Mesendoderm (in vitro differentiated cells): ENCODE measurements around the gene CRYBB1.
A peak's percentile ranks its signal among the peaks of the same experiment; 100 is the strongest.

Source experiments
- DNase-seq: peaks from one replicate; pipeline ENCODE4 v3.0.0; 2013
- H2AK5ac ChIP-seq: 2 replicates; pipeline ENCODE4 v1.6.1; 2013; ENCODE audit warnings: low read length, inconsistent platforms
- H2BK120ac ChIP-seq: 2 replicates; pipeline ENCODE4 v1.6.1; 2013; ENCODE audit warnings: low read depth, mild to moderate bottlenecking, low read length, moderate library complexity, mixed read lengths
- H2BK15ac ChIP-seq: replicated peaks from 2 replicates; pipeline ENCODE4 v1.6.1; 2013; ENCODE audit warnings: low read depth, mild to moderate bottlenecking, moderate library complexity
- H2BK5ac ChIP-seq: 2 replicates; pipeline ENCODE4 v1.6.1; 2013; ENCODE audit warnings: low read length, inconsistent platforms
- H3K18ac ChIP-seq: 2 replicates; pipeline ENCODE4 v1.6.1; 2013; ENCODE audit warnings: mild to moderate bottlenecking, low read length, mixed read lengths
- H3K23ac ChIP-seq: one replicate; pipeline ENCODE4 v1.6.1; 2013; ENCODE audit warnings: low read length
- H3K27ac ChIP-seq: 2 replicates; pipeline ENCODE4 v1.5.1; 2013; ENCODE audit warnings: low read depth, mild to moderate bottlenecking, inconsistent platforms, low read length, moderate library complexity
- H3K27me3 ChIP-seq: 2 replicates; pipeline ENCODE4 v1.6.1; 2013; ENCODE audit warnings: low read length, control low read depth, mild to moderate bottlenecking, inconsistent platforms; ENCODE audit not compliant: insufficient read depth, poor library complexity
- H3K36me3 ChIP-seq: 2 replicates; pipeline ENCODE4 v1.6.1; 2013; ENCODE audit warnings: low read length, inconsistent platforms; ENCODE audit not compliant: control insufficient read depth, insufficient read depth
- H3K4ac ChIP-seq: one replicate; pipeline ENCODE4 v1.6.1; 2013; ENCODE audit warnings: low read depth, mild to moderate bottlenecking, low read length, moderate library complexity
- H3K4me1 ChIP-seq: 2 replicates; pipeline ENCODE4 v1.6.1; 2013; ENCODE audit warnings: low read depth, low read length, inconsistent platforms; ENCODE audit not compliant: control insufficient read depth
- H3K4me2 ChIP-seq: 2 replicates; pipeline ENCODE4 v1.6.1; 2013; ENCODE audit warnings: low read length
- H3K4me3 ChIP-seq: 2 replicates; pipeline ENCODE4 v1.5.1; 2013; ENCODE audit warnings: mild to moderate bottlenecking, low read length
- H3K56ac ChIP-seq: one replicate; pipeline ENCODE4 v1.6.1; 2013; ENCODE audit warnings: low read length
- H3K79me1 ChIP-seq: 2 replicates; pipeline ENCODE4 v1.6.1; 2013; ENCODE audit warnings: low read length, inconsistent platforms
- H3K79me2 ChIP-seq: 2 replicates; pipeline ENCODE4 v1.6.1; 2013; ENCODE audit warnings: mild to moderate bottlenecking, low read length; ENCODE audit not compliant: control insufficient read depth, insufficient read depth
- H3K9ac ChIP-seq: 2 replicates; pipeline ENCODE4 v1.6.1; 2013; ENCODE audit warnings: low read length, inconsistent platforms
- H4K5ac ChIP-seq: one replicate; pipeline ENCODE4 v1.6.1; 2013; ENCODE audit warnings: low read length
- H4K8ac ChIP-seq: one replicate; pipeline ENCODE4 v1.6.1; 2013; ENCODE audit warnings: low read depth, mild to moderate bottlenecking, control low read depth, low read length, moderate library complexity
- WGBS: extraction: QIAGEN DNeasy Blood & Tissue Kit; methylation state at CpG from one replicate; pipeline ENCODE4 v1.1.7; 2013; ENCODE audit warnings: low lambda C conversion rate, missing lambda C conversion rate; ENCODE audit not compliant: insufficient coverage; ENCODE audit errors: extremely low coverage; 5-methylcytosine and 5-hydroxymethylcytosine counted together

Gene CRYBB1

DNA sequence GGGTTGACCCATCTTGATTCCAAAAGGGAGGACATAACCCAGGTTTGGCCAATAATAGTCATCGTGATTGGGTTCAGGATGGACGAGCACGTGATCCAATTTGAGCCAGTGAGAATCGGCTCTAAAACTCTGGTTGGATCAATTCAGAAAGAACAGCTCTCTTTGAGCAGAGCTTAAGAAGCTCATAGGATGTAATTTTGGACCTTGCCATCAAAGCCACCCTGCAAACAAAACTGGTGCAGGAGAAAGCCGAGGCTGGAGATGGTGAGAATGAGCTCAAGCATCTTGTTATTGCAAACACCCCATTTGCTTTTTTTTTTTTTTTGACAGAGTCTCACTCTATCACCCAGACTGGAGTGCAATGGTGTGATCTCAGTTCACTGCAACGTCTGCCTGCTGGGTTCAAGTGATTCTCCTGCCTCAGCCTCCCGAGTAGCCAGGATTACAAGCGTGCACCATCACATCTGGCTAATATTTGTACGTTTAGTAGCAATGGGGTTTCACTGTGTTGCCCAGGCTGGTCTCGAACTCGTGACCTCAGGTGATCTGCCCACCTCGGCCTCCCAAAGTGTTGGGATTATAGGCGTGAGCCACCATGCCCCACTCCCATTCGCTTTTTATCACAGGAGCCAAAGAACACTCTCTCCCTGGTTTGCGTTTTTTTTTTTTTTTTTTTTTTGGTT lies 25.7 kb upstream of the CRYBB1 start:
- DNase-seq = peak; percentile 69
- Histone ChIP-seq H4K5ac (peak overlapping the region; percentile 7), H3K79me2 (no peaks in the 10 kb centered on the region), H3K79me1 (peaks cover 3% of the 10 kb centered on the region), H2AK5ac (peak overlapping the region; percentile 24), H3K56ac (peak overlapping the region; percentile 82), H2BK5ac (peak overlapping the region; percentile 80), H3K4ac (peak overlapping the region; percentile 82), H2BK120ac (no peak overlapping the region), H3K36me3 (no peaks in the 10 kb centered on the region), H3K4me1 (peaks cover 29% of the 10 kb centered on the region), H3K4me2 (no peak overlapping the region), H3K4me3 (no peak overlapping the region), H2BK15ac (no peak overlapping the region), H3K27me3 (no peaks in the 10 kb centered on the region), H3K27ac (peak overlapping the region; percentile 75), H3K23ac (no peak overlapping the region), H4K8ac (no peak overlapping the region), H3K9ac (peak overlapping the region; percentile 68), H3K18ac (peak overlapping the region; percentile 28)
- no CpG with 5 or more reads among the region's 15 CpGs for WGBS

DNA sequence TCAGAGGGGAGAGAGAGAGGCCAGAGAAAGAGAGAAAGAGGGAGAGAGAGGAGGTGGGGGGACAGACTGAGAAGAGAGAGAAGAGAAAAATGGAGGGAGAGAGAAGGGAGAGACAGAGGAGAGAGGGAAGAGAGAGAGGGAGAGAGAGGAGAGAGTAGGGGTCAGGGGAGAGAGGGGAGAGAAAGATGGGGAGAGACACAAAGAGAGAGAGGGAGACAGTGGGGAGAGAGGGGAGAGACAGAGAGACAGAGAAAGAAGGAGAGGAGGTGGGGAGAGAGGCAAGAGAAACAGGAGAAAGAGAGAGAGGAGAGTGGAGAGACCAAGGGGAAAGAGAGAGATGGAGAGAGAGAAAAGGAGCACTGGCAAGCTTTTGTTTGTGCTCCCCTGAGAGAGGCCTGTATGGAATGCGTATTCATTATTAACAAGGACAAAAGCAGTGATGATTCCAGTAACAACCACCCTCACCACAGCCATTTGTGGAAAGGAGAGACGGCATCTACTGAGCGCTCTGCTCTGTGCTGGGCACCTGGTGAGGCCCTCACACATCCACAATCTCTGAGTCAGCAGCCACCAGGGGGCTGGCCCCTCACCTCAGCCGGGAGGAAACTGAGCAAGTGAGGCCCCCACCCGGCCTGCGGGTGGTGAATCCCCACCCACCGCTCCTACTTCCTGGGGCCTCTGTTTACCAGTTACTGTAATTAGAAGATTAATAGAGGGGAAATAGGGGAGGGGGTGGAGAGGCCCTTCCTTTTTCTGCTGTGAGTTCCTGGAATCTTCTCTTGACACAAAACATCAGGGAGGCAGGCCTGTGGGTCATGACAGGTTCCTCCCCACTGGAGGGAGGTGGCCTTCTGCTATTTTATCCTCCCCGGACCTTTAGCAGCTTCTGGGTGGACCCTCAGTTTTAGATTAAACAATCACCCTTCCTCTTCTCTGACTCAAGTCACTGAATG lies 24.9 kb upstream of the CRYBB1 start:
- H3K23ac ChIP-seq = no peak overlapping the region
- H3K27me3 ChIP-seq = no peaks in the 10 kb centered on the region
- peak overlapping the region; percentile 80 for H2BK5ac ChIP-seq
- peak overlapping the region; percentile 89 for H2BK120ac ChIP-seq
- peaks cover 3% of the 10 kb centered on the region for H3K79me1 ChIP-seq
- no peak overlapping the region for H2BK15ac ChIP-seq
- peak; percentile 71 for DNase-seq
- H3K79me2 ChIP-seq = no peaks in the 10 kb centered on the region
- H3K4ac ChIP-seq = peak overlapping the region; percentile 82
- WGBS = no CpG with 5 or more reads among the region's 8 CpGs
- H3K9ac ChIP-seq = peak overlapping the region; percentile 68
- peak overlapping the region; percentile 75 for H3K27ac ChIP-seq
- H3K4me3 ChIP-seq = no peak overlapping the region
- H3K4me1 ChIP-seq = peaks cover 27% of the 10 kb centered on the region
- H2AK5ac ChIP-seq = peak overlapping the region; percentile 77
- no peaks in the 10 kb centered on the region for H3K36me3 ChIP-seq
- H3K4me2 ChIP-seq = no peak overlapping the region
- H4K5ac ChIP-seq = peak overlapping the region; percentile 44
- H3K18ac ChIP-seq = peak overlapping the region; percentile 28
- H3K56ac ChIP-seq = peak overlapping the region; percentile 82
- H4K8ac ChIP-seq = no peak overlapping the region

DNA sequence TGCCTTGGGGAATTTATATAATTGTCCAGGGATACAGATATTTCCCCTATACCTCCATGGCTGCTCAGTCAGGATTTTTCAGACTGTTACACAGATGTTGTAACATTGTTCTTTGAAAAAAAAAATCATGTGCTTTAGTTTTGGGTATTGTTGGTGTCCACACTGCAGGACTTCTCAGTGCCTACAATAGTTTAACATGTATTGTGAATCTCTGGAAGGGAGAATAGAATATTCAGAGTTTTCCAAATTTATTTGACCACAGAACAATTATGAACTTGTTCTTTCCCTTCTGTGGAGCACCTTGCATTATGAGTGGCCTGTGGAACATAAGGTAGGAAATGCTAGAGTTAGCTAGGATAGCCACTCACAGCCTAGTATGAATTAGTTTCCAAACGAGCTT lies 18.5 kb upstream of the CRYBB1 start:
- Histone ChIP-seq H3K23ac (no peak overlapping the region), H2BK120ac (no peak overlapping the region), H2AK5ac (no peak overlapping the region), H3K18ac (no peak overlapping the region), H3K36me3 (no peaks in the 10 kb centered on the region), H3K9ac (no peak overlapping the region), H3K4me1 (peaks cover 6% of the 10 kb centered on the region), H3K56ac (no peak overlapping the region), H3K27ac (no peak overlapping the region), H3K4me2 (no peak overlapping the region), H4K5ac (no peak overlapping the region), H3K27me3 (no peaks in the 10 kb centered on the region), H3K79me2 (no peaks in the 10 kb centered on the region), H2BK5ac (no peak overlapping the region), H3K4ac (no peak overlapping the region), H3K79me1 (no peaks in the 10 kb centered on the region), H4K8ac (no peak overlapping the region), H2BK15ac (no peak overlapping the region), H3K4me3 (no peak overlapping the region)
- DNase-seq = no peak
- WGBS = no CpG with 5 or more reads among the region's 1 CpG

DNA sequence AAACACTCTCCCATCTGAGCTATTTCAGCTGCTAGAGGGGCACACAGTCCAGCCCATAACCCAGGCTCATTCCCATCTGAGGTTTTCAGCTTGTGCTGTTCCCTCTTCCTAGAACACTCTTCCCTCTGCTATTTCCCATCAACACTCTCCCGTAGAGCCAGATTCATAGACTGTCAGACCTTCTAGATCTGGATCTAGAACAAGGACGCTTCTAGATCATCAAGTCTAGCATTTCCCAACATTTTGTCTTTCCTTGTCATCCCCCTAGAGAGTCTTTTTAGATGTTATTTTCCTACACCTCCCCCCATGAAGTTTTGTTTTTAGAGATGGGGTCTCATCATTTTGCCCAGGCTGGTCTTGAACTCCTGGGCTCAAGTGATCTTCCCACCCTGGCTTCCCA lies 17.3 kb upstream of the CRYBB1 start:
- Histone ChIP-seq H2AK5ac (peak overlapping the region; percentile 79), H4K8ac (no peak overlapping the region), H3K4me1 (peaks cover 6% of the 10 kb centered on the region), H3K79me2 (no peaks in the 10 kb centered on the region), H3K9ac (no peak overlapping the region), H3K36me3 (no peaks in the 10 kb centered on the region), H3K4ac (no peak overlapping the region), H2BK5ac (peak overlapping the region; percentile 47), H4K5ac (peak overlapping the region; percentile 84), H3K27me3 (no peaks in the 10 kb centered on the region), H3K4me3 (no peak overlapping the region), H2BK120ac (no peak overlapping the region), H3K79me1 (no peaks in the 10 kb centered on the region), H3K4me2 (no peak overlapping the region), H3K18ac (no peak overlapping the region), H3K23ac (no peak overlapping the region), H3K27ac (no peak overlapping the region), H2BK15ac (no peak overlapping the region), H3K56ac (peak overlapping the region; percentile 11)
- DNase-seq = no peak
- no CpG with 5 or more reads among the region's 2 CpGs for WGBS

DNA sequence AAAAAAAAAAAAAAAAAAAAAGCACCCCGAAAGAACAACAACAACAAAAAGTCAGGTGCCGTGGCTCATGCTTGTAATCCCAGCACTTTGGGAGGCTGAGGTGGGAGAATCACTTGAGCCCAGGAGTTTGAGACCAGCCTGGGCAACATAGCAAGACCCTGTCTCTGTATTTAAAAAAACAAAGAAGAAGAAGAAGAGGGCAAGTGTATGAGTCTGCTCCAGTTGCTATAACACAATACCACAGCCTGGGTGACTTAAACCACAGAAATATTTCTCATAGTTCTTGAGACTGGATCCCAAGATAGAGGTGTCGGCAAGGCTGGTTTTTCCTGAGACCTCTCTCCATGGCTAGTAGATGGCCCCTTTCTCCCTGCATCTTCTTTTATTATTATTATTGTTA lies 16.4 kb upstream of the CRYBB1 start:
- Histone ChIP-seq H3K79me1 (no peaks in the 10 kb centered on the region), H2AK5ac (peak overlapping the region; percentile 84), H4K8ac (no peak overlapping the region), H3K18ac (no peak overlapping the region), H3K27ac (no peak overlapping the region), H2BK5ac (peak overlapping the region; percentile 51), H3K4me1 (peaks cover 6% of the 10 kb centered on the region), H3K27me3 (no peaks in the 10 kb centered on the region), H3K23ac (no peak overlapping the region), H3K36me3 (no peaks in the 10 kb centered on the region), H3K9ac (no peak overlapping the region), H3K4ac (no peak overlapping the region), H2BK120ac (no peak overlapping the region), H3K4me2 (no peak overlapping the region), H3K56ac (no peak overlapping the region), H4K5ac (no peak overlapping the region), H3K79me2 (no peaks in the 10 kb centered on the region), H2BK15ac (no peak overlapping the region), H3K4me3 (no peak overlapping the region)
- DNase-seq = no peak
- WGBS = no CpG with 5 or more reads among the region's 3 CpGs
